Muscle of back (tissue), 11 donors: ENCODE data around the gene C10orf67. TPM values are rescaled to one million over a fixed set of nuclear protein-coding genes. Genes with fewer than 3 reads are reported as not detected.

Source experiments
- DNase-seq, 3 donors: peaks; one replicate each; pipeline versions ENCODE4 v3.0.0 to v3.0.0-alpha.2; 2013
- polyA plus RNA-seq, 10 donors: library from polyadenylated mRNA; unstranded; fragments of 120-200 nt; gene quantifications; one replicate each; pipeline ENCODE4 v1.2.1, GENCODE V29; 2013; ENCODE audit not compliant: insufficient read length in 10 of 10

Gene C10orf67
- polyA plus RNA-seq, 10 donors, result 0.17 to 0.26 (median 0.19) TPM

GRCh38 chr10:23174074-23174976 lies 170.3 kb downstream of the C10orf67 start:
- DNase-seq, result no peak

- no peak for DNase-seq
Measured at GRCh38 chr10:23173214-23174073, 171.2 kb downstream of the C10orf67 start.

GRCh38 chr10:23172429-23173213 lies 172.0 kb downstream of the C10orf67 start:
- no peak for DNase-seq

GRCh38 chr10:23171232-23171876 lies 173.2 kb downstream of the C10orf67 start:
- peak; percentile 17 to 66 (median 56) for DNase-seq

GRCh38 chr10:23158370-23158769 lies 186.2 kb downstream of the C10orf67 start:
- DNase-seq, result peak; percentile 41 to 73 (median 63)

GRCh38 chr10:23157691-23158369 lies 186.8 kb downstream of the C10orf67 start:
- DNase-seq, result peak in 2 of 3 donors; percentile 6 to 11

- no peak for DNase-seq
Measured at GRCh38 chr10:23157239-23157681, 187.3 kb downstream of the C10orf67 start.

- no peak for DNase-seq
Measured at GRCh38 chr10:23156447-23157150, 188.0 kb downstream of the C10orf67 start.

- no peak for DNase-seq
Measured at GRCh38 chr10:23155169-23155568, 189.4 kb downstream of the C10orf67 start.

Other genes starting within 250 kb of the C10orf67 start
- gene MSRB2, start 249.2 kb downstream of the C10orf67 start, polyA plus RNA-seq, result 10 to 100 TPM; 52.8 to 69.4 (median 55.5) TPM
- not detected for gene PTF1A, start 152.5 kb downstream of the C10orf67 start, polyA plus RNA-seq
- 100 to 1,000 TPM in 3 of 10 donors, 10 to 100 TPM in 7; 13.5 to 239 (median 72.2) TPM for gene OTUD1, start 94.3 kb upstream of the C10orf67 start, polyA plus RNA-seq